HTERT RPE-1 (cell line): ENCODE measurements around the gene NRXN3.

Source experiments
- in situ Hi-C: fragments of 300-500 bp; cut with MboI; formaldehyde crosslinking; loops from 4 replicates; pipeline ENCODE4 v1.14.3; 2020; ENCODE audit warnings: low sequenced_read_pairs

Gene NRXN3

GRCh38 chr14:78614593-78614992 is 444.4 kb downstream of the NRXN3 start:
- in situ Hi-C loops, result no loop called here

GRCh38 chr14:78617735-78618134 is 447.6 kb downstream of the NRXN3 start:
- in situ Hi-C loops, result no loop called here

GRCh38 chr14:78618368-78618767 is 448.2 kb downstream of the NRXN3 start:
- in situ Hi-C loops, result no loop called here

GRCh38 chr14:78627114-78627513 is 456.9 kb downstream of the NRXN3 start:
- in situ Hi-C loops, result no loop called here

- in situ Hi-C loops, result no loop called here
These were observed 461.4 kb downstream of the NRXN3 start for GRCh38 chr14:78631551-78631950.

- in situ Hi-C loops, result no loop called here
These were observed 463.6 kb downstream of the NRXN3 start for GRCh38 chr14:78633752-78634151.

GRCh38 chr14:78637489-78637888 is 467.3 kb downstream of the NRXN3 start:
- in situ Hi-C loops, result no loop called here

- in situ Hi-C loops, result no loop called here
These were observed 467.8 kb downstream of the NRXN3 start for GRCh38 chr14:78637908-78638475.

- in situ Hi-C loops, result no loop called here
These were observed 468.8 kb downstream of the NRXN3 start for GRCh38 chr14:78638926-78639325.

GRCh38 chr14:78644824-78645559 is 474.8 kb downstream of the NRXN3 start:
- in situ Hi-C loops, result no loop called here

- in situ Hi-C loops, result no loop called here
These were observed 482.6 kb downstream of the NRXN3 start for GRCh38 chr14:78652727-78653126.

GRCh38 chr14:78653173-78653572 is 483.0 kb downstream of the NRXN3 start:
- in situ Hi-C loops, result no loop called here

- in situ Hi-C loops, result no loop called here
These were observed 487.3 kb downstream of the NRXN3 start for GRCh38 chr14:78657451-78657850.

GRCh38 chr14:78664841-78665240 is 494.7 kb downstream of the NRXN3 start:
- in situ Hi-C loops, result no loop called here

GRCh38 chr14:78666336-78667056 is 496.3 kb downstream of the NRXN3 start:
- in situ Hi-C loops, result no loop called here

- in situ Hi-C loops, result no loop called here
These were observed 497.0 kb downstream of the NRXN3 start for GRCh38 chr14:78667141-78667540.

GRCh38 chr14:78673845-78674244 is 503.7 kb downstream of the NRXN3 start:
- in situ Hi-C loops, result no loop called here

- in situ Hi-C loops, result no loop called here
These were observed 504.6 kb downstream of the NRXN3 start for GRCh38 chr14:78674820-78675219.

GRCh38 chr14:78683206-78683605 is 513.0 kb downstream of the NRXN3 start:
- in situ Hi-C loops, result no loop called here

- in situ Hi-C loops, result no loop called here
These were observed 513.8 kb downstream of the NRXN3 start for GRCh38 chr14:78683981-78684380.

- in situ Hi-C loops, result no loop called here
These were observed 518.3 kb downstream of the NRXN3 start for GRCh38 chr14:78688503-78688902.

- in situ Hi-C loops, result no loop called here
These were observed 520.7 kb downstream of the NRXN3 start for GRCh38 chr14:78690836-78691235.
